GM18867 (cell line): ENCODE results near the gene MDGA2.

Source experiments
- ATAC-seq: cut with Tn5 transposase; IDR thresholded peaks from one replicate; pipeline ENCODE4 v1.9.1; 2021; ENCODE audit warnings: mild to moderate bottlenecking, moderate library complexity; ENCODE audit not compliant: unreplicated experiment

MDGA2 gene

DNA sequence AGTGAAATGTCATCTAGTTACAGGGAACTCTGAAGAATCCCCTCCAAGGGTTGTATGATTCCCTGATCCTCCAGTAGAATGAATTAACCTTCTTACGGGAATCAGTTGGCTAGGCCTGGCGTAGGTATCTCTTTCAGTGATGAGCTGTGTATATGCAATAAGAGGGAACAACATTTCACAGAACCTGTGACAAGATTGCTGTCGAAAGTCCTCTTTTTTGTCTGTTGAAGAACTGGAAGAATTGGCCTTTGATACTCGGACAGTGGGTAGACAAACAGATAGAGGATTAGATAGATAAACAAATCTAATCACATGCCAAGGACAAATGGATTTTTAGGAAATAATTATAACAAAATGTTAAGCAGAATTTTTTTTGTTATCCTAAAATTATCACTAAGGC is 184.6 kb downstream of the MDGA2 start:
- no peak for ATAC-seq

DNA sequence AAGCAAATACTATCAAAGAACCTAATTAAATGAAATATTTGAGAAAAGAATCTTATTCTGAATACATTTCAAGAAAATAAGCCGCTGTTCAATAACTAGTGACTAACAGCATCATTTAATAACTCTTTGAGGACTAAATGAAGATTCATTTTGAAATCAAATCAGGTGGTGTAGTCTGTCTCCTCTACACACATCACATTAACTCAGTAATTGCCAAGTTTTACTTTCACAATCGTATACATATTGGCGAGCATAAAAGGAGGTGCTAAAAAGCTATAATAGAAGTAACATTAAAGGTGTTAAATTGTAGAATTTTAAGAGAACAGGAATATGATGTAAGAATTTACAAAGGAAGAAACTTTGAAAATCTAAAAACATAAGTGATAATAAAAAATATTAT is 185.1 kb downstream of the MDGA2 start:
- ATAC-seq: no peak

DNA sequence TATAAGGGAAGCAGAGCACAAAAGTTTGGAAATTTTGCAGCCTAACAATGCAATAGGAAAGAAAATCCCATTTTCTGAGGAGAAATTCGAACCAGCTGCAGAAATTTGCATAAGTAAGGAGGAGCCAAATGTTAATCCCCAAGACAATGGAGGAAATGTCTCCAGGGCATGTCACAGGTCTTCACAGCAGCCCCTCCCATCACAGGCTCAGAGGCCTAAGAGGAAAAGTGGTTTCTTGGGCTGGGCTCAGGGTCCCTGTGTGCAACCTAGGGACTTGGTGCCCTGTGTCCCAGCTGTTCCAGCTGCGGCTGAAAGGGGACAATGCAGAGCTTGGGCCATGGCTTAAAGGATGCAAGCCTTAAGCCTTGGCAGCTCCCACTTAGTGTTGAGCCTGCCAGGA is 190.0 kb downstream of the MDGA2 start:
- no peak for ATAC-seq

DNA sequence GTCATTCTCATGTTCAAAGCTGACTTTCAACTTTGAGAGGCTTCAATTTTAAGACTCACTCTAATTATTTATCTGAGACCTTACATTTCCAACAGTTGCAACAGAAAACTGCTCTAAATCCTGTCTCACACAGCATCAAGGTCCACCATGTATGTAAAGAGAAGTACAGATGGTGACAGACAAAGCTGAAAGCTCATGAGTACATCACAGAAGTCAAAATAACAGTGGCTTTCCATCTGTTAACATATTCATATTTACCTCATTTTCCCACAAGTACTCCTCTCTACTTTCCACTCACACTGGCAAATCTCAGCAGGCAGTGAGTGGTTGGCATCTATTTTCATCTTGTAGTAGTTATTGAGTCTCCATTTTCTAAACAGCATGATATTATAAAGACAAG is 192.0 kb downstream of the MDGA2 start:
- ATAC-seq: no peak

DNA sequence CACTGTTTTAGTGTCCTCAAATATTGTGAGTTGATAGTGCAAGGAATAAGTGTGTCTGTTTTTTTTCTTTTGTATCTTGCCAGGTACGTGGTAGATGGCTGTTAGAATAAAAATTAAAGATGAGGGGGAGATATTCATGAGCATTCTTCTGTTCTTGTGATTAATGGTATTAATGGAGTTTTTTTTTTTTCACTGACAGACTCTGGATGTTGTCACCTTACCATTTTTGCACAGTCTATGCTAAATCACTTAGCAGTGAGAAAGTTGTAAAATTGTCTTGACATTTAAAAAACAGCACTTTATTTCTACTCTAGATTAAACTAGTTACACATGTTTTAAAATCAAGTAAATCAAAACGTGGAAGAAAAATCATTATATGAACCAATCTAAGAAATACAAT is 204.3 kb downstream of the MDGA2 start:
- no peak for ATAC-seq

DNA sequence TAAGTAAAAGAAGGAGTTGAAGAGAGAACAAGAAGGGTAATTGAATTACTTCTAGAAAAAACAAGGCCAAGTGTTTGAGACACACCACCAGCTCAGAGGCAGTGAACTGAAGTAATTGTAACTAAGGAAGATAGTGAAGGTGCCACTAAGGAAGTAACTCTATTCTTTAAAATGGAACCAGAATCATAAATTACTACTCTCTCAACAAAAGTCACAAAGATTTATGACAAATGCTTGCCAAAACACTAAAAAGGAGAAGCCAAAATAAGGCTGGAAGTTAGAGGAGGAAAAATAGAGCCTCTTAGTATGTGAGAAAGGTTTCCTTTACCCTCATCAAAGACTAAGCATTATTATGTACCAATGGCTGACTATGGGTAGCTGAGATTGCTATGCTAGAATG is 208.5 kb downstream of the MDGA2 start:
- no peak for ATAC-seq

DNA sequence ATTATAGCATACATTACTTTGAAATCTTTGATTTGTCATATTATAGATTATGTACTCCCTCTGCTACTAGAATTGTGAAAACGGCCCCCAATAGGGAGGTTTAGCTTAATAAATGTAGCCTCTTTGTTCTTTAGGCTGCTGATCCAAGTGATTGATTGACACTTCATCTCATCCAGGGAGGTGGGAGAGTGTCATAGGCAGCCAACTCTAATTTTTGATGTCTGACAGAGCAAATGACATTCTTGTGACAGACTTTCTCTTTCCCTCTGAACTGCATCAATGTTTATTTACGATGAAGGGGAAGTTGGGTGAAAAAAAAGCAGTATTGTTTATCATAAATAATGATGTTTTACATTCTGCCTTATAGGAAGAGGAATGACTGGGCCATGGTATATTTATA is 221.4 kb downstream of the MDGA2 start:
- ATAC-seq: no peak

DNA sequence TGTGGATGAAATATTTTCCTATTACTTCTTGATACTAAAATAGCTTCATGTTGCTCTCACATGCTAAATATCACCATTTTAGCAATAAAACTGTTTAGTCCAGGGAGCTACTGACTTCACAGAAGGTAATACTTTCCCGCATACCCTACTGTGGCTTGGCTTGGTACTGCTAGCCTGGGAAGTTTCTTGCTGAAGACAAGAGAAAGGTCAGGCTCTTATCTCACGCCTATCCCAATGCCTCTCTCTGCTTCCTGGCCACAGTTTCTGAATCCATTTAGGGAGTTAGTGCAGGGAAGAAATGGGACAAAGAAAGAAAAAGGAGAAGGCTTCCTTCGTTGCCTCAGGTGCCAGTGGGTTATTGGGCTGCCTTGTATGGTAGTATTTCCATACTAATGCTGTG is 228.3 kb downstream of the MDGA2 start:
- ATAC-seq: no peak

DNA sequence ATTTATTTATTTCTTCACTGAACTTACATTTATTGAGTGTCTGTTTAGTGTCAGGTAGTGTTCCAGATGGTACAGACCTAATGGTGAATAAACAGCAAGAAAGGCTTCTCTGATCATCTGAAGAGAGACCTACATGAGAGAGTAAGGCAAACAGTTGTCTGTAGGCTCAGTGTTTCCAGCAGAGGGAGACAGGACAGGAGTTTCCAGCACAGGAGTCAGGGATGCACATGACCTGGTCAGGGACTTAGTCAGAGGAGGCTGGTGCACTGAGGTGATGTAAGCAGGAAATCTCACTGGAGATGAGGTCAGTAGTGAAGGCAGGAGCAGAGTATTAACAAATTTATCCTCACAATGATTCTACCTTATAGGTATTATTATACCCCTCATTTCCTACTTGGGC is 233.2 kb downstream of the MDGA2 start:
- no peak for ATAC-seq

DNA sequence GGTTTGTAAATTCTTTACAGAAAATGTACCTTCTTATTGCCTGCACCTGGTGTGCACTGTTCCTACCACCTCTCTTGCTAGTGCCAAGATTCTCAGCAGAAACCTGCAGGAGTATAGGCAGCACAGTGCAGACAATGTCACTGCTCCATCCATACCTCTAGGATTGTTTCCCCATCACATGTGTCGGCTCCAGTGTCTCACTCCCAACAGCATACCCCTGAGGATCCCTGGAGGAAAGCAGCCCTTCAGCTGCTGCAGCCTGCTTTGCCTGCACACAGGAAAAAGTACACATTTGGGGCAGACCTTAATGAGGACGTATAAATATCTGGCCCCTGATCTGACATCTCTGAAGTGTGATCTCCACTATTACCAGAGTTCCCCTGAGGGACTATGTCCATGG is 235.5 kb downstream of the MDGA2 start:
- ATAC-seq: no peak

DNA sequence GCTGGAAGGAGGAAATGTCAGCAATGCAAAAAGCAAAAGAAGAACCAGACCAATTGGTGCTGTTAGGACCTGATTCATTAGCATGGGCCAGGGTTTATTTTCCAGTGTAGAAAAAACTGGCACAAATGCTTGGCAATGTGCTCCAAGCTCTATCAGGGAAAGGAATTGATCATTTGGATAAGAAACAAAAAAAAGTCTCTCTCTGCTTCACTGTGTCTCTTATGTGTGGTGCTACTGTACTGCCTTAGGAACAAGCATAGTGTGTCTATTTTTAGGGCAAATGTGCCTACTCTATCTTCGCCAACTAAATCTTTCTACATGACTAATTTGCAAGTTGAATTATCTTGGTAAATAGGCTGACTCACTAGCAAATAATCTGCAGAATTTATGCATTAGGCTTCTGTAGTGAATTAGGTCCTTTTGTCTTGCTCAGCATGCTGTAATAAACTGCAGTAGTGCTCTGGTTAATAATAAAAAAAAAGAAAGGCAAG is 236.7 kb downstream of the MDGA2 start:
- no peak for ATAC-seq

DNA sequence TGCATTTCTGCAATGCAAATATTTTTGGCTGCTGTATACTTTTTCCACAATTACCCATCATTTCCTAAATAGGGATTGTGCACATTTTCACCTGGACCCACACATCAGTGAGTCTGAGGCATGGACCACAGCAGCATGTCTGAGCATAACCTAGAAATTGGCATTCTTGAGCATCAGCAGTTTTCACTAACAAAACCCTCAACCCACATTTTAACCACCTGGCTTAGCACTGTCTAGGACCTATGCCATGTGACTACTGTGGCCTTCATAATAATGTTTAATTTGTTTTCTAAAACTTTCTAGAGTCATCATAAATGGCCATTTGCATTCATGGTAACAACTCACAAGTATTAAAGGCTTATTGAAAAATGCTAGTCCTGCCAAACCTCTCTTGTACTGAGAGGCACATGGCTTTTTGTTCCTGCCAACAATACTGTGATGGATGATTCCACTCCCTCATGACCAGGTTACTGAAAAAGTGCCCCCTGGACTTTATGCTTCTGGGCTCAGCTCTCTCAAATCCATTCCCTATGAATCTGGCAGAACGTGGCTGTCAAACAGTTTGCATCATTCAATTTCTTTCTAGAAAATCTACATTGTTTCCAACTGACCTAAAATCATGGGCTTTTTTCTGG is 240.0 kb downstream of the MDGA2 start:
- no peak for ATAC-seq

DNA sequence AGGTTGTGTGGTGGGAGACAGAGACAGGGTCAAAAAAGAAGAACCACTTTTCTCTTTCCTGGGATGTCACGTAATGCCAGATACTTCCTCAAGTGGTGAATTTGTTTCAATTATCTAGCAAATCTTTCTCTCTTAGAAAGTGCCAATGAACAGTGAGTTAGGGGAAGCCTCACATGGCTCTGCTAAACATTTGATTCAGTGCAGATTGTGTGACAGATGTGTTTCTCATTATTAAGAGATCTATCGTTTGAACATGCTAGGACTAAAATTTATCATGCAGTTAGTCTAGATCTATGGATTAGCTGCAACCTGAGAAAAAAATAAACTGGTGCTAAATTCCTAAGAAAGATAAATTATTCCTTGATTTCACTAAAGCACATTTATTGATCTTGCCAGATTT is 247.8 kb downstream of the MDGA2 start:
- ATAC-seq: no peak

DNA sequence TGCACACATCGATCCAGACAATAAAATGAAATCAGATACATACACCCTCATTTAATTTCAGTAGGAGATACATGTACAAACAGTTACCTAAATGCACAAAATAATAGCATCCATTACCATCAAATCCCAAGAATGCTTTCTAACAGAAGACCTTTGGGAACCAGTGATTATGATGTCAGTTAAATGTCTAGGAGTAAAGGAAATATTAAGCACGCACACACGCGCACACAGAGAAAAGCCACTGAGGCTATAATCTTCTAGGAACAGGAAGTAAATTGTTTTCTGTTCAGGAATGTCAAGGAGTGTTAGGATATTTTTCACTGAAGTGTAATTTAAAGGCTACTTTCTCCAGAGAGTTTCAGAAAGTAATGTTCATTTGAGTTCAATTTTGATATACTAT is 250.1 kb downstream of the MDGA2 start:
- ATAC-seq: no peak

DNA sequence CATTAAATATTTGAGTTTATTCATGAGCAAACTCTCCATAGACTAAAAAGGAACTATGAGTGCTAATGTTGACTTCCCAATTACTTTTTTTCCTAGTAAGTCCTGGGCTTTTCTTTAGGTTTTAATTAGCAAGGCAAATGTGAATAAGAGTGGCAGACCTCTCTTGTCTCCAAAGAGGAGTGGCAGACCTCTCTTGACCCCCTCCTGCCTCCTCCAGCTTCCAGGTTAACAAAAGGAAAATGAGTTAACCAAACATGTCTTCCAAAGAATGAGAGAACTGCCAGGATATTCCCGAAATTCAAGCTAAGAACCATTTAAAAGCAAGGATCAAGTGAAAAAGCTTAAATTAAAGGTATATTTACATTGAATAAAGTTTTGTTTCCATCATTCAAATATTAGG is 253.2 kb downstream of the MDGA2 start:
- no peak for ATAC-seq

DNA sequence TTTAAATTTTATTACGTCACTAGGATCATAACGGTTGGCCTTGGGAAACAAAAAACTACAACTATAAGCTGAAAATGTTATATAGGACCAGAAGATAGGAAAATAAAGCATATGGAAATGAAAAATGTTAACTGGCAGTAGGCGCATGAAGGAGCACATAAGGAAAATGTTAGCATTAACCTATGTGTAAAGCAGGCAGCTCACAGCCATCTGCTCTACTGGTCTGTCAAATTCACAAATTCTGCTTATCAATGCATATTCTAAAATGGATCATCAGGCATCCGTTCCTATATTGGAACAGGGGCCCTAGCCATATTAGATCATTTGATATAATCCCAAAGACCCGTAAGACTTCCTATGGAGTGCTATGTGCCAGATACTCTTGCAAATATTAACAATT is 263.9 kb downstream of the MDGA2 start:
- no peak for ATAC-seq

DNA sequence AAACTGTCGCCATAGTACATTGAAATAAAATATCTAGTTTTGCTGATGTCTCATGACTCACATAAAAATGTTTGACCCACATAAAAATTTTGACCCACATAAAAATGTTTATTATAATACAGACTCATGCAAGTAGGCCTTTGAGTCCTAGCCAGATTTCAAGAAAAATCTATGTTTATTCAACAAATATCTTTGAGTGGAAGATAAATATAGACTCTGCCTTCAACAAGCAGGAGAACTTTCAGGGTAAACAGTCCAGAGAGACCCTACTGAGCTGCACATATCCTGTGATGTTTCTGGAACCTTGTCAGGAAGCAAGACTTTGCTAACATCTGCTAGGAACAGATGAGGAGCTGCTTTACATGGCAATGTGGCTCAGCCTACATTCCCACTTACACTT is 283.1 kb downstream of the MDGA2 start:
- no peak for ATAC-seq

DNA sequence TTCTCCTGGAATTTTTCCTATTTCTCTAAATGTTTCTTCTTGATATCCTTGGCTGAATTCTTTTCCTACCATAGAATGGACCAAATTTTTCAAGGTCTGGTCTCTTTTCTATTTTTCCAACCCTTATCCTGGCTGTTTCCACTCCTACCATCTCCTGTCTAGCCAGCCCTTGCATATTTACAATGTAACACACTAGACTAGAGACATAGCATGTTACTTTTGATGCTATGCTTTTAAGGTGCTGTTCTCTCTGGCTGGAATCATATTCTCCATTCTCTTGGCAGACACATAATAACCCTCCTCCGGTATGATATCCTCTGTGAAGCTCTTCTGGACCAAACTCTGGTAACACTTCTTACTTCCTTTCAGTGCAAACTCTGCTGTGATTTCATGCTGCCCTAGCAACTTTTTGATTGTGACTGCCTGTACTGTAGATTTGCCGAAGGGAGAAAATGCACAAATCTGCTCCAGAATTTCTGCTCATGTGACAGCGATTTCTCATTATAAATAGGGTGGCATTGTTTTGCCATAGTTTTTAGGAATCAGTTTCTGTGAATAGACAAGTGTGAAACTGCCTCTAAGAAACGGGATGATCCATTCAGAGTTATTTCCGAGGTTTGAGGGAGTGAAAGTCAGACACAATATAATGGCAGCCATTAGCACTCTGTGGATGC is 284.4 kb downstream of the MDGA2 start:
- no peak for ATAC-seq

DNA sequence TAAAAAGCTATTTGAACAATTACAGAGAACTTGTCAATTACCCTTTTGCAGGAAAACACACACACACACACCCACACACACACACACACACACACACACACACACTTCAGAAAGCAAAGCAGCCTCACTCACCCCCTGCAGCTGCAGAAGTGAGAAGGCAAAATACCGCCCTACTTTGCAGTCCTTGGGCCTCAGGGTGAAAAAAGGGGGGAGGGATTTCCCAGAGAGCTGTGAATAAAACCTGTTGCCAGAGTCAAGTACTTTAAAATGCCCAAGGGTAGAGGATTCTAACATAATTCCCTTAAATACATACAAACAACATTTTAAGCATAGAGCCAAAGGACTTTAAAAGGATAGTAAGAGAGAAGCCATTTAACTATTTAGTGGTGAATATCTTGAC is 285.9 kb downstream of the MDGA2 start:
- no peak for ATAC-seq

DNA sequence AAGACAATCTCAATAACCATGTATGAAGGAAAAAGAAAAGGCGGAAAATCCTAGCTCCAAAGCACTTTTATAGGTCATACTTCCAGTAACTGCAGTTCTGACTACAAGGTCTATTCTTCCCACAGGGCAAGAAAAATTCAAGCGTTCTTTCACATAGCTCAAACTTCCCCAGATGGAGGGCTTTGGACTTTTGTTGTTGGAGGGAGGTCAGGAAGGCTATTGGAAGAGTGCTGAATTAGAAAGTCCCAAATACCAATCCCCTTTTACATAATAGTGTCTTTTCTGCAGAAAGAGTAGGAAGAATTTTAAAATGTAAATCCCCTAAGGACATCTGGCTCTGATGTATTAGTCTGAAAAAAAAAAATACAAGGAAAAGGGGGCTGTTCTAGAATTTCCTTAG is 309.4 kb downstream of the MDGA2 start:
- no peak for ATAC-seq

DNA sequence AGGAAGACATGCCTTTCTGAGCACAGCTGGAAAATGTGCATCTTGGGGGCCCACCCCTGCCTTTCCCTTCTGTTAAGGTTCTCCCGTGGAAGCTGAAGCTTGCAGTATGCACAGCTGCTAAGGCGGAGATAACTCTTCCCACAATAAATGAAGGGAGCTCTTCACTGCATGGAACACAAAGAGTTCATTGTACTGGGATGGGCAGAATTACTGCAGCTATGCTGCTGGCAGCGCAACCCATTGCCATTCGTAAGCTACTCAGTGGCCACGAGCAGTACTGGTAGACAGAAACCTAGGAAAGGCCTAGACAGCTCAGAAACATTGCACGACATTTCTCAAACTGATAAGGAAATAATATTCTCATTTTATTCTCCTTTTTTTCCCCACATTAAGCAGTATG is 310.2 kb downstream of the MDGA2 start:
- no peak for ATAC-seq

DNA sequence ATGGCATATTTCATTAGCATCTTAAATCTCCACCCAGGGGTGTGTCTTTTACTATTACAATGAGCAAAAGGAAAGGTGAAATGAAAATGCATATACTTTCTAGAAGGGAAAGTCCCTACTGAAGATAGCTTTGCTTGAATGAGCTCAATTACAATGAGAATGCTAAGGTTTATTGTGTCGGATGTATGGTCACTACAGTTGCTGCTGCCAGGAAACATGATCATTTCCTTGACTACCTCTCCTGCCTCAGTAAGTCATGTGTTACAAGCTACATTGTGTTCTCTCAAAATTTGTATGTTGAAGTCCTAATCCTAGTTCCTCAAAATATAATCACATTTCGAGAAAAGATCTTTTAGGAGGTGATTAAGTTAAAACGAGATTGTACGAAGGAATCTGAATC is 322.2 kb downstream of the MDGA2 start:
- no peak for ATAC-seq

DNA sequence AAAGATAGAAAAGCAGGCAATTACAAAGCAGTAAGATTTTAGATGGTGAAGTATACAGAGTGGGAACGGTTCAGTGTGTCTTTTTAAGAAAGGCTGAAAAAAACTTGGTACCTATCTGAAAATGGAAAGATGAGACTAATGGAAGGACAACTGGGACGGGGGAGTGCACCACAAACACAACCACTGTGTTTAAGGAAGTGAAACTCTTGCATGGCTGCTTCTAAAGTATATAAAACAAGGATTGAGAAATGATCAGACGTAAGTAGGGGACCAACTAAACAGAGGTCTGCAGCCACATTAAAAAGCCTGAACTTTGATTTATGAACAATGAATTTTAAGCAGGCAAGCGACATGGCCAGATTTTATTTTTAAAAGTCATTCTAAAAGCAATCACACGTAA is 328.6 kb downstream of the MDGA2 start:
- no peak for ATAC-seq
